K562 (cell line): ENCODE data around the gene CHRNG. TPM values are rescaled to one million over a fixed set of nuclear protein-coding genes. Genes with fewer than 3 reads are reported as not detected.

Experiments used
- CREM ChIP-seq: IDR thresholded peaks from 2 replicates; pipeline ENCODE4 v1.6.1; 2014; ENCODE audit warnings: antibody characterized with exemption, low read depth
- FOXM1 ChIP-seq, 2 experiments: fragments of 450-650 bp in 1 of 2; sonication (generic) in 1 of 2; formaldehyde crosslinking in 1 of 2; IDR thresholded peaks; 2 replicates each; pipeline versions ENCODE4 v1.6.1 to v1.9.0; 2017 to 2022; ENCODE audit warnings: low read depth in 2 of 2, mild to moderate bottlenecking in 2 of 2, missing genetic modification reagents in 1 of 2, moderate library complexity in 1 of 2
- FOXP1 ChIP-seq: sonication (generic); formaldehyde crosslinking; IDR thresholded peaks from 2 replicates; pipeline ENCODE4 v1.8.0; 2022; ENCODE audit warnings: mild to moderate bottlenecking, missing genetic modification reagents
- GABPB2 ChIP-seq: fragments of 250-450 bp; sonication (Bioruptor Pico); conservative IDR thresholded peaks from 2 replicates; pipeline ENCODE4 v1.5.1; 2021; ENCODE audit warnings: mild to moderate bottlenecking
- GTF2E2 ChIP-seq: fragments of 200-800 bp; sonication (Bioruptor generic); IDR thresholded peaks from 2 replicates; pipeline ENCODE4 v1.6.1; 2016; ENCODE audit warnings: missing genetic modification characterization, missing compliant biosample characterization
- HMGXB4 ChIP-seq: sonication (generic); formaldehyde crosslinking; IDR thresholded peaks from 2 replicates; pipeline ENCODE4 v1.8.1; 2023; ENCODE audit warnings: mild to moderate bottlenecking, missing genetic modification reagents
- MECOM ChIP-seq: fragments of 250-450 bp; sonication (Bioruptor Pico); IDR thresholded peaks from 2 replicates; pipeline ENCODE4 v1.8.0; 2022; ENCODE audit warnings: inconsistent platforms
- MIER1 ChIP-seq: fragments of 450-650 bp; IDR thresholded peaks from 2 replicates; pipeline ENCODE4 v1.6.1; 2016; ENCODE audit warnings: antibody characterized with exemption, mild to moderate bottlenecking, low read depth
- NCOA1 ChIP-seq: fragments of 450-650 bp; IDR thresholded peaks from 2 replicates; pipeline ENCODE4 v1.6.1; 2016; ENCODE audit warnings: low read depth
- SNRNP70 ChIP-seq: fragments of 200-400 bp; formaldehyde crosslinking; optimal IDR thresholded peaks from 2 replicates; pipeline ENCODE3; 2017; ENCODE audit warnings: low read depth, low read length
- ZBTB34 ChIP-seq: fragments of 250-450 bp; sonication (Bioruptor Pico); IDR thresholded peaks from 2 replicates; pipeline ENCODE4 v1.8.0; 2021; ENCODE audit warnings: mild to moderate bottlenecking, moderate library complexity
- polyA plus RNA-seq, 8 experiments: library from polyadenylated mRNA; depleted of rRNA in 4 of 8; stranded (reverse) in 5 of 8; unstranded in 3 of 8; fragments of >200 nt; fragmentation: Nextera tagmentation in 2 of 8; fragmentation: Illumina TruSeq in 1 of 8; extraction: Ambion mirVana in 2 of 8; extraction: Trizol in 1 of 8; gene quantifications; 2 replicates each; pipeline versions ENCODE4 v1.2.1 to v1.2.3, GENCODE V29; 2011 to 2014; ENCODE audit warnings: inconsistent platforms in 1 of 8, missing spikeins in 1 of 8
- total RNA-seq, 7 experiments: library from RNA; depleted of rRNA in 6 of 7; stranded (reverse); fragments of >200 nt in 6 of 7; fragmentation: Illumina TruSeq in 2 of 7; extraction: Trizol in 2 of 7; gene quantifications; 2 replicates each; pipeline versions ENCODE4 v1.2.1 to v1.2.3, GENCODE V29; 2011 to 2021; ENCODE audit warnings: low replicate concordance in 1 of 7
- TF ChIP-seq, protein P1 (sequence below): fragments of 250-450 bp; sonication (Bioruptor Pico); IDR thresholded peaks from 2 replicates; pipeline ENCODE4 v1.4.0; 2020; ENCODE audit warnings: borderline replicate concordance
- TF ChIP-seq, protein P2 (sequence below): IDR thresholded peaks from 3 replicates; pipeline ENCODE4 v1.6.1; 2011; ENCODE audit warnings: borderline replicate concordance, mild to moderate bottlenecking, moderate library complexity; ENCODE audit not compliant: insufficient read length; ENCODE audit errors: extremely low read depth

Gene CHRNG
- total and polyA plus RNA-seq, 9 of the 15 experiments (the other 6 are each of a cell fraction or from before 2014, with no cell fraction given), result not detected

DNA sequence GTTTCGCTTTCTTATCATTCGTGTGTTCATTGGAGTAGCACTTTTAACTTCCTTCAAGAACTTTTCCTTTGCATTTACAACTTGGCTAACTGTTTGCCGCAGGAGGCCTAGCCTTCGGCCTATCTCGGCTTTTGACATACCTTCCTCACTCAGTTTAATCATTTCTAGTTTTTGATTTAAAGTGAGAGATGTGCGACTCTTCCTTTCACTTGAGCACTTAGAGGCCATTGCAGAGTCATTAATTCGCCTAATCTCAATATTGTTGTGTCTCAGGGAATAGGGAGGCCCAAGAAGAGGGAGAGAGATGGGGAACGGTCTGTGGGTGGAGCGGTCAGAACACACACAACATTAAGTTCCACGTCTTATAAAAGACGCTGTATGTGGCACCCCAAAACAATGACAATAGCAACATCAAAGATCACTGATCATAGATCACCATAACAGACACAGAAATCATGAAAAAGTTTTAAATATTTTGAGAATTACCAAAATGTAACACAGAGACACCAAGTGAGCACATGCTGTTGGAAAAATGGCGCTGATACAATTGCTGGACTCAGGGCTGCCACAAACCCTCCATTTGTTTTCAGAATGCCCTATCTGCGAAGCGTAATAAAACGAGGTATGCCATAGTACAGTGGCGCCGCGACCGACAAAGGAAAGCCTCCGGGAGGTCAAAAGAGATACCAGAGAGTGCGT lies 10.3 kb downstream of the CHRNG start (continued):
- TF ChIP-seq MIER1 (no peak), HMGXB4 (CRISPR knock-in tag) (0 out of 2 replicates have a peak, but pooled peaks have one; percentile 51), GTF2E2 (tag) (no peak), CREM (no peak), MECOM (no peak), FOXM1 (IDR thresholded peaks at IDR 0.05; ENCODE audit: low read depth) (no peak), FOXM1 (CRISPR knock-in tag; IDR thresholded peaks at IDR 0.05; ENCODE audit: low read depth) (no peak), NCOA1 (no peak), GABPB2 (CRISPR knock-in tag) (no peak), FOXP1 (CRISPR knock-in tag) (no peak), SNRNP70 (no peak), ZBTB34 (CRISPR knock-in tag) (no peak)
- TF ChIP-seq, protein P1, sequence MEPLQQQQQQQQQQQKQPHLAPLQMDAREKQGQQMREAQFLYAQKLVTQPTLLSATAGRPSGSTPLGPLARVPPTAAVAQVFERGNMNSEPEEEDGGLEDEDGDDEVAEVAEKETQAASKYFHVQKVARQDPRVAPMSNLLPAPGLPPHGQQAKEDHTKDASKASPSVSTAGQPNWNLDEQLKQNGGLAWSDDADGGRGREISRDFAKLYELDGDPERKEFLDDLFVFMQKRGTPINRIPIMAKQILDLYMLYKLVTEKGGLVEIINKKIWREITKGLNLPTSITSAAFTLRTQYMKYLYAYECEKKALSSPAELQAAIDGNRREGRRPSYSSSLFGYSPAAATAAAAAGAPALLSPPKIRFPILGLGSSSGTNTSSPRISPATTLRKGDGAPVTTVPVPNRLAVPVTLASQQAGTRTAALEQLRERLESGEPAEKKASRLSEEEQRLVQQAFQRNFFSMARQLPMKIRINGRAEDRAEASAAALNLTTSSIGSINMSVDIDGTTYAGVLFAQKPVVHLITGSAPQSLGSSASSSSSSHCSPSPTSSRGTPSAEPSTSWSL, result no peak
- TF ChIP-seq, protein P2, sequence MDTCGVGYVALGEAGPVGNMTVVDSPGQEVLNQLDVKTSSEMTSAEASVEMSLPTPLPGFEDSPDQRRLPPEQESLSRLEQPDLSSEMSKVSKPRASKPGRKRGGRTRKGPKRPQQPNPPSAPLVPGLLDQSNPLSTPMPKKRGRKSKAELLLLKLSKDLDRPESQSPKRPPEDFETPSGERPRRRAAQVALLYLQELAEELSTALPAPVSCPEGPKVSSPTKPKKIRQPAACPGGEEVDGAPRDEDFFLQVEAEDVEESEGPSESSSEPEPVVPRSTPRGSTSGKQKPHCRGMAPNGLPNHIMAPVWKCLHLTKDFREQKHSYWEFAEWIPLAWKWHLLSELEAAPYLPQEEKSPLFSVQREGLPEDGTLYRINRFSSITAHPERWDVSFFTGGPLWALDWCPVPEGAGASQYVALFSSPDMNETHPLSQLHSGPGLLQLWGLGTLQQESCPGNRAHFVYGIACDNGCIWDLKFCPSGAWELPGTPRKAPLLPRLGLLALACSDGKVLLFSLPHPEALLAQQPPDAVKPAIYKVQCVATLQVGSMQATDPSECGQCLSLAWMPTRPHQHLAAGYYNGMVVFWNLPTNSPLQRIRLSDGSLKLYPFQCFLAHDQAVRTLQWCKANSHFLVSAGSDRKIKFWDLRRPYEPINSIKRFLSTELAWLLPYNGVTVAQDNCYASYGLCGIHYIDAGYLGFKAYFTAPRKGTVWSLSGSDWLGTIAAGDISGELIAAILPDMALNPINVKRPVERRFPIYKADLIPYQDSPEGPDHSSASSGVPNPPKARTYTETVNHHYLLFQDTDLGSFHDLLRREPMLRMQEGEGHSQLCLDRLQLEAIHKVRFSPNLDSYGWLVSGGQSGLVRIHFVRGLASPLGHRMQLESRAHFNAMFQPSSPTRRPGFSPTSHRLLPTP, result no peak
